ENCODE measurements around the gene BCL2. TPM values are rescaled to one million over a fixed set of nuclear protein-coding genes. Genes with fewer than 3 reads are reported as not detected.

Gene BCL2
- total RNA-seq, 2 donors from 2014 or later: 13.9 to 16.4 TPM

DNA sequence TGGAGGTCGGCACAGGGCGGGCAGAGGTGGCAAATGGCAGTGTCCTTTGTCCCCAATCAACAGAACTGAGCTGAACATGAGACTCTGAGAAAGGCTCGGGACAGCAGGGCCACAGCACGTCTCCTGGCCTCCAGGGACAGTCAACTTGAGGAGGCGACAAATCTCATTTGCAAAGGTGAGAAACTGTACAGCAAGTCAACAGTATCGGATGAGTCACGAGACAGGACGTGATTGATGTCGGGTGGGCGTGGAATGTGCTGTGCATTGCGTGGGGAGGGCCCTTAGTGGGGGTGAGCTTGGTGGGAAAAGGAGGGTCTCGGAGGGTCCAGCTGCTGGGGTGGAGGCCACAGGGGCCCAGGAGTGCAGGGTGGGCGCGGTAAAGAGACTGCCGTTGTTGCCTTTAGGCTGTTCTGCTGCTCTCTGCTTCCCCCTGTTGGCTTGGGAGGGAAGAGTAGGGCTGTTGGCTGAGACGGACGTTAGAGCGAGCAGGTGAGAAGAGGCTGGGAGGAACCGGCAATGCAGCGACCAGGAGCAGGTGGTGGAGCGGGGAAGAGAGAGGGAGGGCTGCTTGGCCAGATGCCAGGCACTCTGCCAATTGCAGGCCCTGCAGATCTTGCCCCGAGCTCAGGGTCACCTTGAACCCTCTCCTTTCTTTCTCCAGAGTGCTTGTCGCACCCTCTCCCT lies 164.3 kb downstream of the BCL2 start:
- peaks cover 25% of the 10 kb centered on the region for H3K4me1 ChIP-seq
- peak overlapping the region; percentile 27 for H3K4me3 ChIP-seq
- no peaks in the 10 kb centered on the region for H3K27me3 ChIP-seq
- H3K9me3 ChIP-seq: no peaks in the 10 kb centered on the region
- peak; percentile 96 for DNase-seq
- TF ChIP-seq, protein P1, sequence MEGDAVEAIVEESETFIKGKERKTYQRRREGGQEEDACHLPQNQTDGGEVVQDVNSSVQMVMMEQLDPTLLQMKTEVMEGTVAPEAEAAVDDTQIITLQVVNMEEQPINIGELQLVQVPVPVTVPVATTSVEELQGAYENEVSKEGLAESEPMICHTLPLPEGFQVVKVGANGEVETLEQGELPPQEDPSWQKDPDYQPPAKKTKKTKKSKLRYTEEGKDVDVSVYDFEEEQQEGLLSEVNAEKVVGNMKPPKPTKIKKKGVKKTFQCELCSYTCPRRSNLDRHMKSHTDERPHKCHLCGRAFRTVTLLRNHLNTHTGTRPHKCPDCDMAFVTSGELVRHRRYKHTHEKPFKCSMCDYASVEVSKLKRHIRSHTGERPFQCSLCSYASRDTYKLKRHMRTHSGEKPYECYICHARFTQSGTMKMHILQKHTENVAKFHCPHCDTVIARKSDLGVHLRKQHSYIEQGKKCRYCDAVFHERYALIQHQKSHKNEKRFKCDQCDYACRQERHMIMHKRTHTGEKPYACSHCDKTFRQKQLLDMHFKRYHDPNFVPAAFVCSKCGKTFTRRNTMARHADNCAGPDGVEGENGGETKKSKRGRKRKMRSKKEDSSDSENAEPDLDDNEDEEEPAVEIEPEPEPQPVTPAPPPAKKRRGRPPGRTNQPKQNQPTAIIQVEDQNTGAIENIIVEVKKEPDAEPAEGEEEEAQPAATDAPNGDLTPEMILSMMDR (IDR thresholded peaks at IDR 0.05): peak; percentile 66
- H3K9ac ChIP-seq (ENCODE audit: low read depth in 2 of 2, low read length in 2 of 2): peak overlapping the region; percentile 15 to 79
- intact Hi-C loops (cut with DNase I): no loop called here
- H3K36me3 ChIP-seq: no peaks in the 10 kb centered on the region
- peak overlapping the region; percentile 54 for H3K27ac ChIP-seq

DNA sequence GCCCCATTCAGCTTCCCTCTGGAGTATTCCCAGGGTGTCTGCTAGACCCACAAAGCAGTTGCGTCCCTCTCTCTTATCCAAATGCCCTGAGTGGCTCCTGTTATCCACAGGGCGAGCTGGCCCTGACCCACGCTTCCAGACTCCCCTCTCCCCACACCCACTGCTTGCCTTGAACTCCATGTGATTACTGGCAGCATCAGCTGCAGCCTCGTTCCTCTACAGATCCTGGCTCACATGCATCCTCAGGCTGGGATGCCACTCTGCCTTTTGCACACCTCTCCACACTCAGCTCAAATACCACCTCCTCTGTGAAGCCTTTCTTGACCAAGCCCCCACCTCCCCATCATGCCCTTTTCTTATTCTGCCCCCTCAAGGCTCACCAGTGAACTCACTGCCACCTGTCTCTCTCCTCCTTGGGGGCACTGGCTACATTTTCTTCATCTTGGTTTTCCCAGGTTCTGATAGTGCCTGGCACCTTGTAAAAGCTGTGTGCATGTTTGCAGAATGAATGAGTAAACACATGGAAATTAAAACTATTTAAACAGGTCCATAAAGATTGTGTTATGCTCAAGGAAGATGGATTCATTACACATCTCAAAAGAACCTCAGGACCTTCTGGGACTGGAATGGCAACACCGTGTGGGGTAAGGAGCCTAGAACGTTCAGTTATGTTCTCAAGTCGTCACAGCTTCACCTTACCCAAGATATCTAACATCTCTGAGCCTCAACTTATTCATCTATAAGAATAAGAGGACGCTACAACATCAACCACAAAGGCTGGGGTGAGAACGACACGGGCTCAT lies 165.0 kb downstream of the BCL2 start:
- Histone ChIP-seq H3K27ac (peak overlapping the region; percentile 54), H3K4me1 (peaks cover 25% of the 10 kb centered on the region), H3K9ac (ENCODE audit: low read depth in 2 of 2, low read length in 2 of 2) (peak overlapping the region in 1 of 2 donors; percentile 79), H3K27me3 (no peaks in the 10 kb centered on the region), H3K36me3 (no peaks in the 10 kb centered on the region), H3K9me3 (no peaks in the 10 kb centered on the region), H3K4me3 (peak overlapping the region; percentile 27)
- DNase-seq: no peak
- intact Hi-C loops (cut with DNase I): no loop called here
- TF ChIP-seq, protein P1 (IDR thresholded peaks at IDR 0.05): no peak

DNA sequence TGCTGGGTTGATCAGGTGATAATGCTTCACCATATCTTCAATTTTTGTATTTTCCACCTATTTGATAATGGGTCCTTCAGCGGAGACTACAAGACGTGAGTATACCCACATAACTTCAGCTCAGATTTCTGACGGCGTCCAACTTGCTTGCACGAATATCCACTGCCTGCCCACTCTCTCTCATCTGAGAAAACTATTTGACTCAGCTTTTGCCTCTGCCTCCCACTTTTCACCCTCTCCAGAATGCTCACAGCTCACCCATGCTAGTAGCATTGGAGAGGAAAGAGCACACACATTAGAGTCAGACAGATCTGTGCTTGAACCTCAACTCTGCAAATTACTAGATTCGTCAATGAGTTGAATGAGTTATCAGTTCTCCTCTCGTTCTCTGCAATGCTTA lies 166.8 kb downstream of the BCL2 start:
- intact Hi-C loops (cut with DNase I): no loop called here
- H3K27ac ChIP-seq: no peak overlapping the region
- H3K4me1 ChIP-seq: peaks cover 20% of the 10 kb centered on the region

DNA sequence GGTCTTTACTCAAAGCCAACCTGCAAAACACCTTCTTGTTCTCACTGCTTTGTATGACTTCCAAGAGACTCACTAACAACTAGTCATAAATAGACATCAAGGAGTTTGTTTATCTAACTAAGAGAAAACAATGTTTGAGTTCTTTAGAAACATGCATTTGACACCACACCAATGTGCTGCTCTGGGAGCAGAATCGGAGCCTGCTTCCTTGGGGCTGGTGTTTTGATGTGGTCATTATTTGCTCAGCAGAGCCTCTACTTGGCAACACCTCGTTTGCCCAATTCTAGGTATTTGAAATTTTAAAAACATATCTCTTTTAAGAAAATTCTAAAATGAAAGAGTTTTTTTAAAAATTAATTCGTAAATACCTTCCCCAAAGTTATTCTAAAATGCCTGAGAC lies 167.5 kb downstream of the BCL2 start:
- Histone ChIP-seq H3K4me3 (no peak overlapping the region), H3K27me3 (no peaks in the 10 kb centered on the region), H3K4me1 (peaks cover 16% of the 10 kb centered on the region), H3K9ac (ENCODE audit: low read depth in 2 of 2, low read length in 2 of 2) (no peak overlapping the region), H3K9me3 (no peaks in the 10 kb centered on the region), H3K36me3 (no peaks in the 10 kb centered on the region), H3K27ac (no peak overlapping the region)
- DNase-seq: no peak
- intact Hi-C loops (cut with DNase I): no loop called here
- TF ChIP-seq, protein P1 (IDR thresholded peaks at IDR 0.05): no peak

More for the DNA sequence above, 166.8 kb downstream of the BCL2 start:
- H3K9me3 ChIP-seq: no peaks in the 10 kb centered on the region
- TF ChIP-seq, protein P1 (IDR thresholded peaks at IDR 0.05): no peak
- no peak overlapping the region for H3K4me3 ChIP-seq
- no peaks in the 10 kb centered on the region for H3K27me3 ChIP-seq
- H3K36me3 ChIP-seq: no peaks in the 10 kb centered on the region
- H3K9ac ChIP-seq (ENCODE audit: low read depth in 2 of 2, low read length in 2 of 2): no peak overlapping the region
- no peak for DNase-seq

DNA sequence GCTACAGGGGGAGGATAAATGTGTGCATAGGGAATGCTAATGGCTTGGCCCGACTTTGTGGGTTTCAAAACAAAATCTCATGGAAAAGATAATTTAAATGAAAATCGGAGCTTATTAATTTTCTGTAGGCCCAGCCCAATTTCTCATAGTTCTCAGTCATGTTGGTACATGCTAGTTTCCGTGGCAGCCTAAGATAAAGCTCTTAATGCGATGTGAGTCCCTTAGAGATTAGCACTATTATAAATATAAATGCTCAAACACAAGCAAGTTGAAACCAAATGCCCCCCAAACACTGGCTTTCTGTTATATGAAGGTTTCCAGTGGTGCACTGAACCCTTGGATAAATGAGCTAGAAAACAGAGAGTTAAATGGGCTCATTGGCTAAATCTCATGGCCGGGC lies 168.0 kb downstream of the BCL2 start:
- Histone ChIP-seq H3K4me1 (peaks cover 11% of the 10 kb centered on the region), H3K27ac (no peak overlapping the region), H3K4me3 (no peak overlapping the region), H3K9ac (ENCODE audit: low read depth in 2 of 2, low read length in 2 of 2) (no peak overlapping the region), H3K9me3 (no peaks in the 10 kb centered on the region), H3K36me3 (no peaks in the 10 kb centered on the region), H3K27me3 (no peaks in the 10 kb centered on the region)
- TF ChIP-seq, protein P1 (IDR thresholded peaks at IDR 0.05): no peak
- DNase-seq: no peak
- intact Hi-C loops (cut with DNase I): no loop called here

All from colonic mucosa (tissue), 4 donors.